IPS-18c (cell line): Measurements from ENCODE around the gene PSMB11.
A peak's percentile ranks its signal among the peaks of the same experiment; 100 is the strongest.
"Not testable (repeated sequence)": the region's sequence is repeated elsewhere in the genome, so short reads cannot be mapped to it uniquely, and the experiment has no call there.

Source experiments
- H3K4me3 ChIP-seq: 2 replicates; pipeline ENCODE4 v1.7.0; 2013; ENCODE audit warnings: low read depth, mild to moderate bottlenecking, low read length, moderate library complexity; ENCODE audit not compliant: insufficient read depth
- H3K9me3 ChIP-seq: one replicate; pipeline ENCODE4 v1.6.1; 2013; ENCODE audit warnings: mild to moderate bottlenecking, low read length, moderate library complexity; ENCODE audit not compliant: control insufficient read depth, insufficient read depth

The PSMB11 gene

GRCh38 chr14:23042162-23042965 is at the start of gene PSMB11:
PSMB11 (plus strand) TSS chr14:23042212; CDS start chr14:23042226, 14 bp downstream.
- no peak within 1 kb of the TSS for H3K4me3 ChIP-seq
- no peaks in the 10 kb centered on the region for H3K9me3 ChIP-seq

GRCh38 chr14:22993517-22993916 is 48.5 kb upstream of the PSMB11 start:
- Histone ChIP-seq H3K4me3 (no peak overlapping the region), H3K9me3 (no peaks in the 10 kb centered on the region)

GRCh38 chr14:22994762-22995275 is 47.2 kb upstream of the PSMB11 start:
- Histone ChIP-seq H3K9me3 (no peaks in the 10 kb centered on the region), H3K4me3 (no peak overlapping the region)

- Histone ChIP-seq H3K9me3 (no peaks in the 10 kb centered on the region), H3K4me3 (no peak overlapping the region)
These were observed 46.0 kb upstream of the PSMB11 start for GRCh38 chr14:22995889-22996625.

- no peaks in the 10 kb centered on the region for H3K9me3 ChIP-seq
- no peak overlapping the region for H3K4me3 ChIP-seq
These were observed 45.0 kb upstream of the PSMB11 start for GRCh38 chr14:22996768-22997654.

GRCh38 chr14:22997676-22998323 is 44.2 kb upstream of the PSMB11 start:
- Histone ChIP-seq H3K4me3 (no peak overlapping the region), H3K9me3 (no peaks in the 10 kb centered on the region)

- no peak overlapping the region for H3K4me3 ChIP-seq
- H3K9me3 ChIP-seq = no peaks in the 10 kb centered on the region
These were observed 43.5 kb upstream of the PSMB11 start for GRCh38 chr14:22998329-22999012.

- H3K4me3 ChIP-seq = no peak overlapping the region
- no peaks in the 10 kb centered on the region for H3K9me3 ChIP-seq
These were observed 41.2 kb upstream of the PSMB11 start for GRCh38 chr14:23000860-23001259.

- no peaks in the 10 kb centered on the region for H3K9me3 ChIP-seq
- no peak overlapping the region for H3K4me3 ChIP-seq
These were observed 39.4 kb upstream of the PSMB11 start for GRCh38 chr14:23002592-23002991.

- H3K9me3 ChIP-seq, H3K4me3 ChIP-seq: not testable (repeated sequence)
These were observed 37.7 kb upstream of the PSMB11 start for GRCh38 chr14:23004274-23004673.

- no peak overlapping the region for H3K4me3 ChIP-seq
These were observed 36.4 kb upstream of the PSMB11 start for GRCh38 chr14:23005451-23006187.

GRCh38 chr14:23006188-23006534 is 35.9 kb upstream of the PSMB11 start:
- peak overlapping the region; percentile 81 for H3K4me3 ChIP-seq

More at GRCh38 chr14:23005451-23006187, 36.4 kb upstream of the PSMB11 start:
- H3K9me3 ChIP-seq = no peaks in the 10 kb centered on the region

GRCh38 chr14:23006544-23007419 is 35.2 kb upstream of the PSMB11 start:
- H3K9me3 ChIP-seq = no peaks in the 10 kb centered on the region

More at GRCh38 chr14:23006188-23006534, 35.9 kb upstream of the PSMB11 start:
- H3K9me3 ChIP-seq = no peaks in the 10 kb centered on the region

GRCh38 chr14:23008831-23009230 is 33.2 kb upstream of the PSMB11 start:
- no peak overlapping the region for H3K4me3 ChIP-seq
- H3K9me3 ChIP-seq = no peaks in the 10 kb centered on the region

More at GRCh38 chr14:23006544-23007419, 35.2 kb upstream of the PSMB11 start:
- peak overlapping the region; percentile 81 for H3K4me3 ChIP-seq

GRCh38 chr14:23009483-23009938 is 32.5 kb upstream of the PSMB11 start:
- peak overlapping the region; percentile 55; the same call in 1 of the 2 replicates for H3K4me3 ChIP-seq

More at GRCh38 chr14:23009483-23009938, 32.5 kb upstream of the PSMB11 start:
- no peaks in the 10 kb centered on the region for H3K9me3 ChIP-seq
